Astrocyte of the spinal cord (primary cell): ENCODE results near the gene MRS2.
"Not testable (repeated sequence)": the region's sequence is repeated elsewhere in the genome, so short reads cannot be mapped to it uniquely, and the experiment has no call there.

Source experiments
- DNase-seq: peaks from one replicate; pipeline ENCODE4 v3.0.0; 2011; ENCODE audit warnings: low read depth, low spot score
- H3K4me3 ChIP-seq: 2 replicates; pipeline ENCODE4 v1.5.1; 2011; ENCODE audit warnings: low read depth, mild to moderate bottlenecking, low read length, moderate library complexity
- in situ Hi-C: cut with HindIII; loops from 2 replicates; pipeline ENCODE4 v1.10.0; 2017; ENCODE audit warnings: low sequenced_read_pairs
- TF ChIP-seq, protein P1 (sequence below): IDR thresholded peaks from 2 replicates; pipeline ENCODE4 v1.5.1; 2012; ENCODE audit warnings: low read depth, mild to moderate bottlenecking, low read length, inconsistent platforms

The MRS2 gene

DNA sequence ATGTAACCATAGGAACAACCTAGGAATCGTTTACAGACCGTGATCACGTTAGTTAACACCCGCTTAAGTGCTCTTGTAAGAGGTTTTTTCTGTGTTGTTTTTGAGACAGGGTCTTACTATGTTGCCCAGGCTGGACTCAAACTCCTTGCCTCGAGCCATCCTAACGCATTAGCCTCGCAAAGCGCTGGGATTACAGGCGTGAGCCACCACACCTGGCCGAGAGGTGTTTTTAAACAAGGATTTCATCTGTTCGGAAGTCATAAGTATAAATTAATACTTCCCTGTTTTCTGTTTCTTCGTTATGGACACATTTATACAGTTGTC is 727 bp downstream of the MRS2 start:
- TF ChIP-seq, protein P1, sequence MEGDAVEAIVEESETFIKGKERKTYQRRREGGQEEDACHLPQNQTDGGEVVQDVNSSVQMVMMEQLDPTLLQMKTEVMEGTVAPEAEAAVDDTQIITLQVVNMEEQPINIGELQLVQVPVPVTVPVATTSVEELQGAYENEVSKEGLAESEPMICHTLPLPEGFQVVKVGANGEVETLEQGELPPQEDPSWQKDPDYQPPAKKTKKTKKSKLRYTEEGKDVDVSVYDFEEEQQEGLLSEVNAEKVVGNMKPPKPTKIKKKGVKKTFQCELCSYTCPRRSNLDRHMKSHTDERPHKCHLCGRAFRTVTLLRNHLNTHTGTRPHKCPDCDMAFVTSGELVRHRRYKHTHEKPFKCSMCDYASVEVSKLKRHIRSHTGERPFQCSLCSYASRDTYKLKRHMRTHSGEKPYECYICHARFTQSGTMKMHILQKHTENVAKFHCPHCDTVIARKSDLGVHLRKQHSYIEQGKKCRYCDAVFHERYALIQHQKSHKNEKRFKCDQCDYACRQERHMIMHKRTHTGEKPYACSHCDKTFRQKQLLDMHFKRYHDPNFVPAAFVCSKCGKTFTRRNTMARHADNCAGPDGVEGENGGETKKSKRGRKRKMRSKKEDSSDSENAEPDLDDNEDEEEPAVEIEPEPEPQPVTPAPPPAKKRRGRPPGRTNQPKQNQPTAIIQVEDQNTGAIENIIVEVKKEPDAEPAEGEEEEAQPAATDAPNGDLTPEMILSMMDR: no peak
- DNase-seq: peak; percentile 27
- H3K4me3 ChIP-seq: peak overlapping the region; percentile 93
- in situ Hi-C loops: no loop called here

- no peak for DNase-seq
- in situ Hi-C loops: no loop called here
- TF ChIP-seq, protein P1: no peak
- no peak overlapping the region for H3K4me3 ChIP-seq
Observed at GRCh38 chr6:24405262-24405661, 2.5 kb downstream of the MRS2 start.

DNA sequence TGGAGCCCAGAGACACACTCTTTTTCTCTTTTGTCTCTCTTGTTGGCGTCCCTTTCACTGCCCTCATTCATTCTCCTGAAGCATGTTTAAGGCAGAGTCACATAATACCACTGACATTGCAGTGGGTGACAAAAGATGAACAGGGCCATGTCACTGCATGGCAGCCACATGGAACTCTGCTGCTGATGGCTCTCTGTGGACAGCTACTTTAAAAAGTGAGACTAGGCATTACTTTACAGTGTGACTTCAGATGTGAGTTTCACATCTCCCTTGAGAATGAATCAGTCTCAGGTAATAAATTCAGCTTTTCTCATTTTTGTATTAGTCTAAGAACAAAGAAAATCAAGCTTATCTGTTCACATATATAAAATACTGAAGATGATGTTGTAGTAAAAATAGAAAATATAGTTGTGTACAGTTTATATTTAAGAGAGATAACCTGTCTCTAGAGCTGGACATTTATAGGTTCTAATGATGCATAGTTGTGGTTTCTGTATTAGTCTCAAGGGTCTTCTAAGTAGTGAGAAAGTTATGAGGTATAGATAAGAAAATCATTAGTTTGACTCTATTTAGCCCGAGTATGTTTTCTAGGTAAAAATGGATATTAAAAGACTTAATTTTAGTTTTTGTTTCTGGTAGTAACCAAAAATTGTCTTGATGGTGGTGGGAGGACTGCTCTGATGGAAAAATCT is 6.1 kb downstream of the MRS2 start:
- TF ChIP-seq, protein P1: no peak
- no peak overlapping the region for H3K4me3 ChIP-seq
- DNase-seq: no peak
- in situ Hi-C loops: no loop called here

DNA sequence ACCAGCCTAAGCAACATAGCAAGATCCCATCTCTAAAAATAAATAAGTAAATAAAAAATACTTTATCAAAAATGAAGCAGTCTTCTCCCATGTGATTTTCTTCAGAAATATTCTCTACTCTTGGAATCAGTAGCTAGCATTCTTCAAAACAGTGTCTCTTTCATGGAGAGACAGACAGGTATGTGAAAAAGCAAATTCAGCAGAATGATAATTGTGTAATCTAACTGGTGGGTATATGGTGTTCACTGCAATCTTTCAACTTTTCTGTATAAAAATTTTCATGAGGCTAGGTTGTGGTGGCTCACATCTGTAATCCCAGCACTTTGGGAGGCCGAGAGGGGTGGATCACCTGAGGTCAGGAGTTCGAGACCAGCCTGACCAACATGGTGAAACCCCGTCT is 7.9 kb downstream of the MRS2 start:
- TF ChIP-seq, protein P1: no peak
- no peak for DNase-seq
- in situ Hi-C loops: no loop called here
- no peak overlapping the region for H3K4me3 ChIP-seq

GRCh38 chr6:24412294-24412693 is 9.6 kb downstream of the MRS2 start:
- no peak overlapping the region for H3K4me3 ChIP-seq
- in situ Hi-C loops: no loop called here
- TF ChIP-seq, protein P1: no peak
- DNase-seq: no peak

DNA sequence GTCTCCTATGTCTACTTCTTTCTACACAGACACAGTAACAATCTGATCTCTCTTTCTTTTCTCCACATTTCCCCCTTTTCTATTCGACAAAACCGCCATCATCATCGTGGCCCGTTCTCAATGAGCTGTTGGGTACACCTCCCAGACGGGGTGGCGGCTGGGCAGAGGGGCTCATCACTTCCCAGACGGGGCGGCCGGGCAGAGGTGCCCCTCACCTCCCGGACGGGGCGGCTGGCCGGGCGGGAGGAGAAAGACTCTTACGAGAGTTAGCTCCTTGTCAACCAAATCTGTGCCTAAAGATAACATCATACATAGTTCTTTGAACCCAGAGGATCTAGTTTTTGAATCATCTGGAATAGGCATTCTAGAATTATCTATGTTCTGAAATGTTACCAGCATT is 11.8 kb downstream of the MRS2 start:
- in situ Hi-C loops, H3K4me3 ChIP-seq, DNase-seq: not testable (repeated sequence)

DNA sequence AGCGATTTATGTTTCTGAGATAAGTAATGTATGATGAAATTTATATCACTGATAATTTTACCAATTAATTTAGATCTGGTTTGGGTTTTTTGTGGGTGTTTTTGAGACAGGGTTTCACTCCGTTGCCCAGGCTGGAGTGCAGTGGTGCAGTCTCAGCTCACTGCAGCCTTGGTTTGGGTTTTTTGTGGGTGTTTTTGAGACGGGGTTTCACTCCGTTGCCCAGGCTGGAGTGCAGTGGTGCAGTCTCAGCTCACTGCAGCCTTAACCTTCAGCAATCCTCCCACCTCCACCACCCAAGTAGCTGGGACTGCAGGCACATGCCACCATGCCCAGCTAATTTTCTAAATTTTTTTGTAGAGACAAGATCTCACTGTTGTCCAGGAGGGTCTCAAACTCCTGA is 13.0 kb downstream of the MRS2 start:
- H3K4me3 ChIP-seq: no peak overlapping the region
- no peak for DNase-seq
- in situ Hi-C loops: no loop called here
- TF ChIP-seq, protein P1: no peak
